ENCODE data around the gene IRAK1BP1. TPM values are rescaled to one million over a fixed set of nuclear protein-coding genes. Genes with fewer than 3 reads are reported as not detected.

The IRAK1BP1 gene
- total RNA-seq, 1 donor from 2014 or later: 13.8 TPM

GRCh38 chr6:78942446-78942845 lies 75.1 kb downstream of the IRAK1BP1 start:
- H2AFZ ChIP-seq (replicated peaks): no peak overlapping the region
- H3K36me3 ChIP-seq: peaks cover 65% of the 10 kb centered on the region
- no peak overlapping the region for H3K4me3 ChIP-seq
- no peak overlapping the region for H3K27ac Mint-ChIP-seq
- H3K27me3 ChIP-seq: no peaks in the 10 kb centered on the region
- no peaks in the 10 kb centered on the region for H3K9me3 Mint-ChIP-seq
- H3K27me3 Mint-ChIP-seq (ENCODE audit: insufficient read depth, low read depth): no peaks in the 10 kb centered on the region
- H3K4me1 ChIP-seq: no peaks in the 10 kb centered on the region
- H3F3A ChIP-seq (ENCODE audit: low read depth): peaks cover 8% of the 10 kb centered on the region
- H3K4me3 Mint-ChIP-seq: no peak overlapping the region
- no peaks in the 10 kb centered on the region for H3K4me1 Mint-ChIP-seq
- DNase-seq (ENCODE audit: low spot score): no peak
- H3K4me2 ChIP-seq: no peak overlapping the region
- H3K9ac ChIP-seq: no peak overlapping the region
- H3K79me2 ChIP-seq (ENCODE audit: low read depth): peaks cover 4% of the 10 kb centered on the region
- no peak overlapping the region for H3K27ac ChIP-seq
- H4K20me1 ChIP-seq (ENCODE audit: low read depth): peaks cover 7% of the 10 kb centered on the region
- no peaks in the 10 kb centered on the region for H3K9me3 ChIP-seq (ENCODE audit: low read depth)
- peaks cover 40% of the 10 kb centered on the region for H3K36me3 Mint-ChIP-seq
- TF ChIP-seq, protein P1, sequence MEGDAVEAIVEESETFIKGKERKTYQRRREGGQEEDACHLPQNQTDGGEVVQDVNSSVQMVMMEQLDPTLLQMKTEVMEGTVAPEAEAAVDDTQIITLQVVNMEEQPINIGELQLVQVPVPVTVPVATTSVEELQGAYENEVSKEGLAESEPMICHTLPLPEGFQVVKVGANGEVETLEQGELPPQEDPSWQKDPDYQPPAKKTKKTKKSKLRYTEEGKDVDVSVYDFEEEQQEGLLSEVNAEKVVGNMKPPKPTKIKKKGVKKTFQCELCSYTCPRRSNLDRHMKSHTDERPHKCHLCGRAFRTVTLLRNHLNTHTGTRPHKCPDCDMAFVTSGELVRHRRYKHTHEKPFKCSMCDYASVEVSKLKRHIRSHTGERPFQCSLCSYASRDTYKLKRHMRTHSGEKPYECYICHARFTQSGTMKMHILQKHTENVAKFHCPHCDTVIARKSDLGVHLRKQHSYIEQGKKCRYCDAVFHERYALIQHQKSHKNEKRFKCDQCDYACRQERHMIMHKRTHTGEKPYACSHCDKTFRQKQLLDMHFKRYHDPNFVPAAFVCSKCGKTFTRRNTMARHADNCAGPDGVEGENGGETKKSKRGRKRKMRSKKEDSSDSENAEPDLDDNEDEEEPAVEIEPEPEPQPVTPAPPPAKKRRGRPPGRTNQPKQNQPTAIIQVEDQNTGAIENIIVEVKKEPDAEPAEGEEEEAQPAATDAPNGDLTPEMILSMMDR (IDR thresholded peaks at IDR 0.05): no peak
- TF ChIP-seq EZH2 (IDR thresholded peaks at IDR 0.05) (no peak), EZH2phosphoT487 (IDR thresholded peaks at IDR 0.05) (no peak)

DNA sequence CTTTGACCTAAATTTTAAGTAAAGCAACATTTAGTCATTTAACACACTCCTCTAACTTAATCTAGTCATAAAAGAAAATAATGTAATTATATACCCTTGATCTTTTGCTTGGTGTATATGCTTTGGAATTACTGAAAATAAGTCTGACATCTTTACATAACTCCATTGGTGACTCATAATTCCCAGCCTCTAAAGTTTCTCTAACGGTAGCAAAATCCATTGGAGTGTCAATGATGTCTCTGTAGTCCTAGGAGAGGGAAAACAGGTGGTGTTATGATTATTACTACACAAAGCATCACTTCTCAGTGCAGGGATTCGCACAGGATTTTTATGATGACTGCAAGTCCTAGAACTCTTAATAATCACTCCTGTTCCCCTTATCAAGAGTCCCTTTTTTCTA lies 80.2 kb downstream of the IRAK1BP1 start:
- H3K9ac ChIP-seq: no peak overlapping the region
- no peak for DNase-seq (ENCODE audit: low spot score)
- Mint-ChIP-seq H3K4me3 (no peak overlapping the region), H3K4me1 (no peaks in the 10 kb centered on the region), H3K9me3 (peaks cover 31% of the 10 kb centered on the region), H3K27ac (no peak overlapping the region), H3K36me3 (peaks cover 67% of the 10 kb centered on the region), H3K27me3 (ENCODE audit: insufficient read depth, low read depth) (no peaks in the 10 kb centered on the region)
- H3K27me3 ChIP-seq: no peaks in the 10 kb centered on the region
- H2AFZ ChIP-seq (replicated peaks): no peak overlapping the region
- H3K4me1 ChIP-seq: no peaks in the 10 kb centered on the region
- H3K79me2 ChIP-seq (ENCODE audit: low read depth): no peaks in the 10 kb centered on the region
- no peak overlapping the region for H3K4me3 ChIP-seq
- no peak overlapping the region for H3K4me2 ChIP-seq
- H4K20me1 ChIP-seq (ENCODE audit: low read depth): peaks cover 3% of the 10 kb centered on the region
- no peaks in the 10 kb centered on the region for H3K9me3 ChIP-seq (ENCODE audit: low read depth)
- peaks cover 93% of the 10 kb centered on the region for H3K36me3 ChIP-seq
- TF ChIP-seq, protein P1 (IDR thresholded peaks at IDR 0.05): no peak
- TF ChIP-seq EZH2 (IDR thresholded peaks at IDR 0.05): no peak
- no peak for TF ChIP-seq EZH2phosphoT487 (IDR thresholded peaks at IDR 0.05)
- no peak overlapping the region for H3K27ac ChIP-seq
- H3F3A ChIP-seq (ENCODE audit: low read depth): peaks cover 5% of the 10 kb centered on the region

- H3K9ac ChIP-seq: no peak overlapping the region
- no peak overlapping the region for H3K27ac Mint-ChIP-seq
- H2AFZ ChIP-seq (replicated peaks): no peak overlapping the region
- no peaks in the 10 kb centered on the region for H3K27me3 ChIP-seq
- no peak overlapping the region for H3K27ac ChIP-seq
- no peak overlapping the region for H3K4me3 Mint-ChIP-seq
- H3K4me1 ChIP-seq: no peaks in the 10 kb centered on the region
- H3K79me2 ChIP-seq (ENCODE audit: low read depth): no peaks in the 10 kb centered on the region
- H3K36me3 ChIP-seq: peaks cover 93% of the 10 kb centered on the region
- H3K4me1 Mint-ChIP-seq: no peaks in the 10 kb centered on the region
- no peaks in the 10 kb centered on the region for H3K9me3 ChIP-seq (ENCODE audit: low read depth)
- peaks cover 72% of the 10 kb centered on the region for H3K36me3 Mint-ChIP-seq
- no peak overlapping the region for H3K4me3 ChIP-seq
- DNase-seq (ENCODE audit: low spot score): no peak
- no peaks in the 10 kb centered on the region for H4K20me1 ChIP-seq (ENCODE audit: low read depth)
- H3K4me2 ChIP-seq: no peak overlapping the region
- no peaks in the 10 kb centered on the region for H3K27me3 Mint-ChIP-seq (ENCODE audit: insufficient read depth, low read depth)
- TF ChIP-seq EZH2phosphoT487 (IDR thresholded peaks at IDR 0.05) (no peak), EZH2 (IDR thresholded peaks at IDR 0.05) (no peak)
- TF ChIP-seq, protein P1 (IDR thresholded peaks at IDR 0.05): no peak
- H3F3A ChIP-seq (ENCODE audit: low read depth): peaks cover 5% of the 10 kb centered on the region
- peaks cover 35% of the 10 kb centered on the region for H3K9me3 Mint-ChIP-seq
Measured at GRCh38 chr6:78947962-78948361, 80.6 kb downstream of the IRAK1BP1 start.

All from neural progenitor cell (in vitro differentiated cells).